Measurements from ENCODE around the gene MKLN1. TPM values are rescaled to one million over a fixed set of nuclear protein-coding genes. Genes with fewer than 3 reads are reported as not detected.

Gene MKLN1
- polyA plus RNA-seq, 1 donor from 2014 or later = 15.9 TPM

DNA sequence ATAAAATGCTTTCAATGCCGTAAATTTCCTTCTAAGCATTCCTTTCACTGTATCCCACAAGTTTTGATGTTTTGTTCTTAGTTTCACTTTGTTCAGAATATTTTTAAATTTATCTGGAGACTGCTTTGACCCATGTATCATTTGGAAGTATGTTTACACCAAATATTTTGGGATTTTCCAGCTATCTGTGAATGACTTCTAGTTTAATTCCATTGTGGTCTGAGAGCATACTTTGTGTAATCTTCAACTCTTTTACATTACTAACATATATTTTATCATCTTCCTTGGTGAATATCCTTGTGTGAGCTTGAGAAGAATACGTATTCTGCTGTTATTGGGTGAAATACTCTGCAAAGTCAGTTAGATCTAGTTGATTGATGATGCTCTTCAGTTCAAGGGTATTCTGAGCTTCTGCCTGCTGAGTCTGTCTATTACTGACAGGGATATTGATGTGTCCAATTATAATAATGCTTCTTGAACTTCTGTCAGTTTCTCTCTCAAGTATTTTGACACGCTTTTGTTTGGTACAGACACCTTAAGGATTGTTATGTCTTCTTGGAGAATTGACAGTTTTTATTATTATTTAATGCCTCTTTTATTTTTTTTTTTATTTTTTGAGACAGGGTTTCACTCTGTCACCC is 31.6 kb downstream of the MKLN1 start:
- Histone ChIP-seq H4K20me1 (ENCODE audit: insufficient read depth) (no peaks in the 10 kb centered on the region), H3K27ac (ENCODE audit: low read length) (no peak overlapping the region), H3K4me2 (ENCODE audit: low read length) (peak overlapping the region; percentile 24)

DNA sequence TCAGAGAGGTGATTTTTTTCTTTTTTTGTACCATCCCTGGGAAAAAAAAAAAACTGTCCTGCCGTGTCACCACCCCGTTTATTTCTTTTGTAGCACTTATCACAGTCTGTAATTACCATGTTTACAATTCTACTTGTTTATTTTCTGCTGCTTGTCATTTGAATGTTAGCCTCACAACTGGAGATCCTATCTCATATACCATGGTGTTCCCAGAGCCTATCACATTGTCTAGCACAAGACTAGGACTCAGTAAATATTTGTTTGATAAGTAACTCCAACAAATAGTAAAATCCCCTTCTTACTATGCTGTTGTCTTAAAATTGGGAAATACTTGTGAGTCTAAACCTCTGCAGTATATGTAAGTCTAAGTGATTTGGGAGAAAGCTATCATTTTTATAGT is 36.0 kb downstream of the MKLN1 start:
- Histone ChIP-seq H3K9me3 (ENCODE audit: low read length) (no peaks in the 10 kb centered on the region), H3K36me3 (ENCODE audit: insufficient read depth, low read length) (no peaks in the 10 kb centered on the region), H3K9me2 (ENCODE audit: insufficient read depth, low read length) (no peaks in the 10 kb centered on the region), H3K4me3 (ENCODE audit: low read length) (no peak overlapping the region), H3K27ac (ENCODE audit: low read length) (no peak overlapping the region), H3K27me3 (ENCODE audit: insufficient read depth, low read depth, low read length) (no peaks in the 10 kb centered on the region), H4K20me1 (ENCODE audit: insufficient read depth) (no peaks in the 10 kb centered on the region), H2AFZ (ENCODE audit: low read depth, low read length) (no peak overlapping the region), H3K4me2 (ENCODE audit: low read length) (no peak overlapping the region), H3K9ac (ENCODE audit: low read length) (no peak overlapping the region), H3K79me2 (replicated peaks; ENCODE audit: insufficient read depth, low read length) (peaks cover 56% of the 10 kb centered on the region), H3F3A (ENCODE audit: insufficient read depth, low read length, poor library complexity, severe bottlenecking) (no peaks in the 10 kb centered on the region)
- TF ChIP-seq, protein P1, sequence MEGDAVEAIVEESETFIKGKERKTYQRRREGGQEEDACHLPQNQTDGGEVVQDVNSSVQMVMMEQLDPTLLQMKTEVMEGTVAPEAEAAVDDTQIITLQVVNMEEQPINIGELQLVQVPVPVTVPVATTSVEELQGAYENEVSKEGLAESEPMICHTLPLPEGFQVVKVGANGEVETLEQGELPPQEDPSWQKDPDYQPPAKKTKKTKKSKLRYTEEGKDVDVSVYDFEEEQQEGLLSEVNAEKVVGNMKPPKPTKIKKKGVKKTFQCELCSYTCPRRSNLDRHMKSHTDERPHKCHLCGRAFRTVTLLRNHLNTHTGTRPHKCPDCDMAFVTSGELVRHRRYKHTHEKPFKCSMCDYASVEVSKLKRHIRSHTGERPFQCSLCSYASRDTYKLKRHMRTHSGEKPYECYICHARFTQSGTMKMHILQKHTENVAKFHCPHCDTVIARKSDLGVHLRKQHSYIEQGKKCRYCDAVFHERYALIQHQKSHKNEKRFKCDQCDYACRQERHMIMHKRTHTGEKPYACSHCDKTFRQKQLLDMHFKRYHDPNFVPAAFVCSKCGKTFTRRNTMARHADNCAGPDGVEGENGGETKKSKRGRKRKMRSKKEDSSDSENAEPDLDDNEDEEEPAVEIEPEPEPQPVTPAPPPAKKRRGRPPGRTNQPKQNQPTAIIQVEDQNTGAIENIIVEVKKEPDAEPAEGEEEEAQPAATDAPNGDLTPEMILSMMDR (IDR thresholded peaks at IDR 0.05; ENCODE audit: poor library complexity, severe bottlenecking) = no peak
- TF ChIP-seq RAD21 (conservative IDR thresholded peaks at IDR 0.05) (no peak), SMC3 (conservative IDR thresholded peaks at IDR 0.05; ENCODE audit: poor library complexity) (no peak), EP300 (conservative IDR thresholded peaks at IDR 0.05; ENCODE audit: poor library complexity, severe bottlenecking) (no peak), EZH2 (IDR thresholded peaks at IDR 0.05; ENCODE audit: borderline replicate concordance, insufficient read depth, low read length, poor library complexity, severe bottlenecking) (no peak), TAF1 (IDR thresholded peaks at IDR 0.05; ENCODE audit: low read depth) (no peak), MXI1 (conservative IDR thresholded peaks at IDR 0.05; ENCODE audit: poor library complexity, severe bottlenecking) (no peak), POLR2AphosphoS5 (IDR thresholded peaks at IDR 0.05) (no peak)
- TF ChIP-seq, protein P2, sequence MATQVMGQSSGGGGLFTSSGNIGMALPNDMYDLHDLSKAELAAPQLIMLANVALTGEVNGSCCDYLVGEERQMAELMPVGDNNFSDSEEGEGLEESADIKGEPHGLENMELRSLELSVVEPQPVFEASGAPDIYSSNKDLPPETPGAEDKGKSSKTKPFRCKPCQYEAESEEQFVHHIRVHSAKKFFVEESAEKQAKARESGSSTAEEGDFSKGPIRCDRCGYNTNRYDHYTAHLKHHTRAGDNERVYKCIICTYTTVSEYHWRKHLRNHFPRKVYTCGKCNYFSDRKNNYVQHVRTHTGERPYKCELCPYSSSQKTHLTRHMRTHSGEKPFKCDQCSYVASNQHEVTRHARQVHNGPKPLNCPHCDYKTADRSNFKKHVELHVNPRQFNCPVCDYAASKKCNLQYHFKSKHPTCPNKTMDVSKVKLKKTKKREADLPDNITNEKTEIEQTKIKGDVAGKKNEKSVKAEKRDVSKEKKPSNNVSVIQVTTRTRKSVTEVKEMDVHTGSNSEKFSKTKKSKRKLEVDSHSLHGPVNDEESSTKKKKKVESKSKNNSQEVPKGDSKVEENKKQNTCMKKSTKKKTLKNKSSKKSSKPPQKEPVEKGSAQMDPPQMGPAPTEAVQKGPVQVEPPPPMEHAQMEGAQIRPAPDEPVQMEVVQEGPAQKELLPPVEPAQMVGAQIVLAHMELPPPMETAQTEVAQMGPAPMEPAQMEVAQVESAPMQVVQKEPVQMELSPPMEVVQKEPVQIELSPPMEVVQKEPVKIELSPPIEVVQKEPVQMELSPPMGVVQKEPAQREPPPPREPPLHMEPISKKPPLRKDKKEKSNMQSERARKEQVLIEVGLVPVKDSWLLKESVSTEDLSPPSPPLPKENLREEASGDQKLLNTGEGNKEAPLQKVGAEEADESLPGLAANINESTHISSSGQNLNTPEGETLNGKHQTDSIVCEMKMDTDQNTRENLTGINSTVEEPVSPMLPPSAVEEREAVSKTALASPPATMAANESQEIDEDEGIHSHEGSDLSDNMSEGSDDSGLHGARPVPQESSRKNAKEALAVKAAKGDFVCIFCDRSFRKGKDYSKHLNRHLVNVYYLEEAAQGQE (IDR thresholded peaks at IDR 0.05; ENCODE audit: borderline replicate concordance) = no peak

More for the DNA sequence above, 31.6 kb downstream of the MKLN1 start:
- no peaks in the 10 kb centered on the region for H3K36me3 ChIP-seq (ENCODE audit: insufficient read depth, low read length)
- H3K9ac ChIP-seq (ENCODE audit: low read length) = no peak overlapping the region
- no peaks in the 10 kb centered on the region for H3F3A ChIP-seq (ENCODE audit: insufficient read depth, low read length, poor library complexity, severe bottlenecking)
- H3K4me3 ChIP-seq (ENCODE audit: low read length) = no peak overlapping the region
- no peak overlapping the region for H2AFZ ChIP-seq (ENCODE audit: low read depth, low read length)
- H3K27me3 ChIP-seq (ENCODE audit: insufficient read depth, low read depth, low read length) = no peaks in the 10 kb centered on the region
- TF ChIP-seq POLR2AphosphoS5 (IDR thresholded peaks at IDR 0.05) (peak; percentile 93), RAD21 (conservative IDR thresholded peaks at IDR 0.05) (no peak), TAF1 (IDR thresholded peaks at IDR 0.05; ENCODE audit: low read depth) (no peak), SMC3 (conservative IDR thresholded peaks at IDR 0.05; ENCODE audit: poor library complexity) (no peak), EP300 (conservative IDR thresholded peaks at IDR 0.05; ENCODE audit: poor library complexity, severe bottlenecking) (peak; percentile 100), EZH2 (IDR thresholded peaks at IDR 0.05; ENCODE audit: borderline replicate concordance, insufficient read depth, low read length, poor library complexity, severe bottlenecking) (no peak), MXI1 (conservative IDR thresholded peaks at IDR 0.05; ENCODE audit: poor library complexity, severe bottlenecking) (no peak)
- TF ChIP-seq, protein P1 (IDR thresholded peaks at IDR 0.05; ENCODE audit: poor library complexity, severe bottlenecking) = no peak
- TF ChIP-seq, protein P2 (IDR thresholded peaks at IDR 0.05; ENCODE audit: borderline replicate concordance) = peak; percentile 17
- no peaks in the 10 kb centered on the region for H3K9me2 ChIP-seq (ENCODE audit: insufficient read depth, low read length)
- no peaks in the 10 kb centered on the region for H3K9me3 ChIP-seq (ENCODE audit: low read length)
- peaks cover 78% of the 10 kb centered on the region for H3K79me2 ChIP-seq (replicated peaks; ENCODE audit: insufficient read depth, low read length)
